Activated T-helper 1 cell treated with anti-CD3 and anti-CD28 coated beads, Interleukin-2, amount 50 U/mL, for 16 hours (primary cell): ENCODE measurements around the gene GPC6.

Experiments used
- DNase-seq, 2 donors: peaks; one replicate each; pipeline ENCODE4 v3.0.0-alpha.2; 2020; ENCODE audit warnings: low read depth in 1 of 2, low spot score in 1 of 2

The GPC6 gene

GRCh38 chr13:93368296-93368695 is 141.7 kb downstream of the GPC6 start:
- no peak for DNase-seq

GRCh38 chr13:93368718-93369117 is 142.1 kb downstream of the GPC6 start:
- no peak for DNase-seq

DNA sequence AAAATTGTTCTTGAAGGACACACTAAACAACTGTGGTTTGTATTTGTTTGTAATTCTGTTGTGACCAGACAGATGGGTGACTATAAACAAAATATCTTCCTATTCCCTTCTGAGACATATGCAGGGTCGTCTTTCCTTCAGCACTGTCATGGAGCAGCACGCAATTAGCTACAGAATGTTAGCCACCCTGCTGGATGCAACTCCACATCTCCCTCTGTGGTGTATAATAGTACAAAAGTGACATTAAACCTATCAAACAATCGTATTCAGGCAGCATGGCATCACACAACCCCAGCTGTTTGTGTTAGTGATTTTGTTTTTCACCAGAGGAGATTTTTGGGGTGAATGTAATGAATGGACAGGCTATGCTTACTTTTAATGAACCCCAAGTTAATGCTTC is 146.2 kb downstream of the GPC6 start:
- DNase-seq: no peak

- no peak for DNase-seq
Observed at GRCh38 chr13:93375491-93375890, 148.9 kb downstream of the GPC6 start.

DNA sequence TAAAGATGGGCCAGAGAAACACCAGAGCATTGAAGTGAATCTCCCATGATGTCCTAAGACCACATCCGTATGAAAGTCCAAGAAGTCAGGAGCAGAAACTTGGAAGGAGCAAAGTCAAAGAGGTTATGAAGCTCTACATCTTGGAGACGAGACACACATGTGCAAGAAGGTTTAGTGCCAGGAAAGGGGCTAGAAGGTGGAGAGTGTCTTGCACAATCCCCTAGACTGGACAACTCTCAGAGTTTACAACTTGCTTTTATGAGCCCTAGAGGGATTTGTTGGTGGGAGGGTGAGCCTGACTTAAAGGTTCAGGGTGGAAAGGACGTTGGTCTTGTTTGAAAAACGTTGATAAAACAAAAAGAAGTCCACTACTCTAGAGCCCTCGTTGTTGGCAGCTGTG is 150.6 kb downstream of the GPC6 start:
- DNase-seq: no peak

GRCh38 chr13:93378184-93378583 is 151.6 kb downstream of the GPC6 start:
- no peak for DNase-seq

- DNase-seq: no peak
Observed at GRCh38 chr13:93386116-93386515, 159.5 kb downstream of the GPC6 start.

GRCh38 chr13:93388701-93389100 is 162.1 kb downstream of the GPC6 start:
- DNase-seq: no peak

DNA sequence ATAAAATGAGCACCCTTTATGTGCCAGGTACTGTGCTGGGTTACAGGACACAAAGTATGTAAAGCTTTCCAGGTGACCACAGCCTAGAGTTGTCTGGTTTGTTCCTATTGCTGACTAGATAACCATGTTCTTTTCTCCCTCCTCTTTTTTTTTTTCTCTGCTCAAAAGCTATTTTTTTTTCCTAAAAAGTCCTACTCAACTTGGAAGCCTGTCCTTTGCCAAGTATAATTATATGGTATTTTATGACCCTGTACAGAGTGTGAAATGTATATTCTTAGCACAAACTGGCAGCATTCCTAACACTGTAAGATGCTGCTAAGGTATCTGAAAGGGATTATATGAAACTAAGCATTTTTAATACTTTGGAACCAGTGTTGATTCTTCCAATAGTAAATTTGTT is 171.0 kb downstream of the GPC6 start:
- DNase-seq: no peak

DNA sequence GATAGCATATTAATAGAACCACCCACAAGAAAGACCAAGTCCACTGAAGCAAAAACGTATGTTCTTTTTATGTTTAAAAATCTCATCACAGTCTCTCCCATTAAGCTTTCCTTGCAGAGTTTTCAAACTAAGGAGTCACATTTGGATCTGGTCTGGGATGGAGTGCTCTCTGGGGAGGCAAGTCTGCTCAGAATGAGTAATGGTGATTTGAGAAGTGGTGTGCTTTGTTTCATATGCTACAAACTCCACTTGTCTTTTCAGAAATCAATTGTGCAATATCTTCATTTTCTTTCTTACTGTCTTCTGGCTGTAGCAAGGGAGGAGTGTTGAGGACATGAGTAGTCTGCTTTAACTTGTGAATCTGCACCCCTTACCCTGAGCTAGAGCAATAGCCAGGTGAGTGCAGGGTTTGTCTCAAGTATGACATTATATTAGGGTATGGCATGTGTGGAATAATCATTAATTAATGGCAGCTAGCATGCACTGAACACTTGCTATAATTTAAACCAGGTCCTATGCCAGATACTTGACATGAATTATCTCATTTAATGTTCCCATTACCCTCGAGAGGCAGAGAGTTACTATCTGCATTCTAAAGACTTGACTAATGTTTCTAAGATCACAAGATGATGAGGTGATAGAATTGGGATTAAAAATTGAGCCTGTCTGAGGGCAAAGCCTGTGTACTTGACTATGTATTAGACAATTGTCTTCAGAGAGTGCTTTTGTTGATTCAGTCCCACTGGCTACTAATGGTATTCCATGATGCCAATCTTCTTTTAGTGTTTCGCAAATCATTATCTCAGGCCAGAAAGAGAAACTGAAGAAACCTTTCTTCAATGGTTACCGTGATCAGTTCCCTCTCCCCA is 171.8 kb downstream of the GPC6 start:
- DNase-seq: no peak

GRCh38 chr13:93399212-93399611 is 172.6 kb downstream of the GPC6 start:
- DNase-seq: no peak

- DNase-seq: no peak
Observed at GRCh38 chr13:93406136-93406535, 179.5 kb downstream of the GPC6 start.

DNA sequence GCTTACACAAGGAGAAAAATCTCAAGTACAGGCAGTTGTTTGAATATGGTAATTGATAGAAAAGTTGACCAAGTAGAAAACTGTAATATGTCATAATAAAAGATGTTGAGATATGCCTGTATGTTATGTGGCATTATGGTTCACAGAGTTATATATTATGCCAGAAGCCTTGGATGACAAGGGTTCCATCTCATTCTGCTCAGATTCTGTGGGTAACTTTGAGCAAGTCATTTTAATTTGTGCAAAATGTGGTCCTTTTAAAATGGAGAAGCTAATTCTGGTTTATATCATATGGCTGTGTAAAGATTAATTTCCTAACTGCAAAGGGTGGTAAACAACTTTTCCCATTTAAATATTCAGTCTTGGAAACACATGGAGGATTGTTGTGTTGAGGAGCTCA is 180.9 kb downstream of the GPC6 start:
- no peak for DNase-seq

- no peak for DNase-seq
Observed at GRCh38 chr13:93409001-93409400, 182.4 kb downstream of the GPC6 start.

GRCh38 chr13:93409816-93410215 is 183.2 kb downstream of the GPC6 start:
- DNase-seq: no peak

- no peak for DNase-seq
Observed at GRCh38 chr13:93411186-93411680, 184.6 kb downstream of the GPC6 start.

GRCh38 chr13:93412676-93413075 is 186.1 kb downstream of the GPC6 start:
- DNase-seq: no peak

DNA sequence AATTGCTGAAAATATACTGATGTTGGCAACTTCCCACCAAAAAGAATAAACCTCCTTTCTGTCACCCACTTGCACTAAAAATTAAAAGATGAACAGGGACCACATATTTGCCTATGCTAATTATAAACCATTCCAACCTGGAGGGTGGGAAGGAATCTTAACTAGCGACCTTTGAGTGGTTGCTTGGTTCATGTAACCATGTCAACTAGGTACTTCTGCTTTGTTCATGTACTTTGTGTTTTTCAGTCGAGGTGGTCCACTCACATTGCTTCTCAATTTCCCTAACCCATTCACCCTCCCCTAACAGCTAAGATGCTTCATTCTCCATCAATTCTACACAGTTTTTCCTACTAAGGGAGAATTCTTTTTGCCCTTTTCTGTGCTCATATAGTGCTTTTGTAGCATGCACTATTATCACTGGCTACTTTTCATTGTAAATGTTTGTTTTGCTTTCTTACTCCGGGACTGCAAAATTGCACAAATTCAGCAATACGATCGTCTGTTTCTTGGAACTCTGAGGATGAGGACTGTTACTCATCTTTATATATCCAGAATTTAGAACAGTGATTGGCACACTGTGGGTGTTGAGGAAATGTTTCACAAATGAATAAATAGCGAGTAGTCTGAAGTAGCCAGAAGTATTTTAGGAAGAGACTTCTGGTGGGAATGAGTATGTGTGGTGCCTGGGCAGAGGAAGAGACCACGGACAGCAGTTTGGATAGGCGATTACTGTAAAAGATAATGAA is 187.5 kb downstream of the GPC6 start:
- DNase-seq: no peak

DNA sequence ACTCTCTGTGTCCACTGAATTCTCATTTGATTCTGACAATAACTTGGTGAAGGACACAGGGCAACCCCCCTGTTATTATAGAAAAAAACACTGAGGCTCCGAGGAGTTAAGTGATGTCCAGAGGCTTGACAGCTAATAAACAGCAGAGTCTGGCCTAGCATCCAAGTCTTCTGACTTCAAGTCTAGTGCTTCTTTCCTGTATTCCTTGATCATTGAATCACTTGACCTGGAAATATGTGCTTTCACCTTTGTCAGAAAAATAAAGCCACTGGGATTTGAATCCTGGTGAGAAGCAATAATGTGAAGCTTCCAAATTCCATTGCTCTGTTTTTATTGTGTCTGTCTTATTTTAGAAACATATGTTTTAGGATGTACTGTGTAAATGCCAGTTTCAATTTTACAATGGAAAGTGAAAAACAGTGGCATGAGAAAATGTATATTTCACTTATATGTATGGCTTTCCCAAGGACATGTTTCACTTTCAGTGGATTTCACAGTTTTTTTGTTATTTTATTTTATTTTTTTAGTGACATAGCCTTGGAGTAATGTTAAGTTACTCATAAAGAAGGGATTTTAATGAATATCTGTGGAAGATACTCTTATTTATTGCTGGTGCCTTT is 190.2 kb downstream of the GPC6 start:
- DNase-seq: no peak

- DNase-seq: no peak
Observed at GRCh38 chr13:93418398-93418797, 191.8 kb downstream of the GPC6 start.

DNA sequence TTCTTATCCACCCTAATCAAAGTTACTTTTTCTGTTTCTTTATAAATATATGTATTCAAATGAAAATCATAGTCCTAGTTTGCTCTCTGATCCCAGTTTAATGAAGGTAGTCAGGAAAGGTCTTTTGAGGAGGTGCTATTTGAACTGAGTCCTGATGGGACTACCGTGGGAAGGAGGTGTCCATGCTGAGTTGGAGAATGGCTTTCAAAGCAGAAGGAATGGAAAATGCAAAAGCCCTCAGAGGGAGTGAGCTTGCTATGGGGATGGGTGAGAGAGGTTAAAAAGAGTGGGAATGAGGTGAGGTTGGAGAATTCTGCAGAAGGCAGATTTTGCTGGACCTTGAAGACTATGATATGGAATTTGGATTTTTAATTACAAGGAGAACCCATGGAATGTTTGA is 193.6 kb downstream of the GPC6 start:
- no peak for DNase-seq

DNA sequence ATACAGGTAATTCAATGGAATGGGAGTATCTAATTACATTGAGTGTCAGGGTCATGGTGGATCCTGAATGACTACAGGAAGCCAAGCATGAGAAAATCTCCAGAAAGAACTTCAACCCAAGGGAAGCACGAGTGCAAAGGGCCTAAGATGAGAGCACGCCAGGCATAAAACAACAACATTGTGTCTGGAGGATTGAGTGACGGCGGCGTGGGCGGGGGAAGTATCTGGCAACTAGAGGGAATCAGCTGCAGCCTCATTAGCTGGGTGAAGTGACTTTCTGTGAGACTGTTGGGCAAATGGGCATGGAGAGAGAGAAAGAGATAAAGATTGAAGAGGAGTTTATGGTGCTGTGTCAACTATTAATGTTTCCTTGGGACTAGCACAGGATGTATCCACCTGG is 194.3 kb downstream of the GPC6 start:
- DNase-seq: no peak
